WTC11 (cell line): ENCODE results near the gene SIRT5. TPM values are rescaled to one million over a fixed set of nuclear protein-coding genes. Genes with fewer than 3 reads are reported as not detected.

ENCODE experiments used
- ATAC-seq: fragments of 200-7000 bp; cut with Tn5 transposase; 2 replicates; pipeline ENCODE4 v1.10.0; 2021; ENCODE audit warnings: mild to moderate bottlenecking, moderate library complexity
- CTCF ChIA-PET: fragments of 300-600 bp; sonication (Branson Sonifier 250); formaldehyde crosslinking; loops from one replicate; lab custom pipeline; 2021; ENCODE audit warnings: antibody characterized with exemption; lab: Charles Lee
- POLR2A ChIA-PET: fragments of 350-600 bp; sonication (Branson Sonifier 250); formaldehyde crosslinking; loops from one replicate; lab custom pipeline; 2021; ENCODE audit warnings: antibody characterized with exemption; lab: Charles Lee
- DNase-seq: peaks from one replicate; pipeline ENCODE4 v3.0.0; 2021; ENCODE audit warnings: low spot score
- H3K27ac Mint-ChIP-seq: 2 replicates; pipeline ENCODE4 v1.8.0; 2021; ENCODE audit warnings: mixed read lengths
- H3K27me3 Mint-ChIP-seq: 2 replicates; pipeline ENCODE4 v1.8.0; 2021; ENCODE audit warnings: low read depth, mild to moderate bottlenecking, moderate library complexity, mixed read lengths
- H3K36me3 Mint-ChIP-seq: 2 replicates; pipeline ENCODE4 v1.8.0; 2021; ENCODE audit warnings: mixed read lengths
- H3K4me1 Mint-ChIP-seq: 2 replicates; pipeline ENCODE4 v1.8.0; 2022; ENCODE audit warnings: mixed read lengths
- H3K4me3 Mint-ChIP-seq: 2 replicates; pipeline ENCODE4 v1.8.0; 2021; ENCODE audit warnings: mild to moderate bottlenecking, moderate library complexity, mixed read lengths
- H3K9me3 Mint-ChIP-seq: 2 replicates; pipeline ENCODE4 v1.8.0; 2021; ENCODE audit warnings: mixed read lengths
- AFF4 ChIP-seq: sonication (generic); formaldehyde crosslinking; IDR thresholded peaks from 2 replicates; pipeline ENCODE4 v1.8.1; 2023; ENCODE audit warnings: mild to moderate bottlenecking, missing genetic modification reagents, borderline replicate concordance
- CTCF ChIP-seq: fragments of 200-600 bp; IDR thresholded peaks from 2 replicates; pipeline ENCODE4 v1.8.0; 2022; ENCODE audit warnings: antibody characterized with exemption
- E2F1 ChIP-seq: sonication (generic); formaldehyde crosslinking; IDR thresholded peaks from 2 replicates; pipeline ENCODE4 v1.8.0; 2022; ENCODE audit warnings: mild to moderate bottlenecking, missing genetic modification reagents
- EMX1 ChIP-seq: fragments of 250-450 bp; sonication (Bioruptor Pico); IDR thresholded peaks from 2 replicates; pipeline ENCODE4 v1.8.0; 2021; ENCODE audit warnings: mild to moderate bottlenecking
- HMGA2 ChIP-seq: fragments of 250-450 bp; sonication (Bioruptor Pico); IDR thresholded peaks from 2 replicates; pipeline ENCODE4 v1.4.0; 2021; ENCODE audit warnings: mild to moderate bottlenecking, moderate library complexity
- NR2C2 ChIP-seq: sonication (generic); formaldehyde crosslinking; IDR thresholded peaks from 2 replicates; pipeline ENCODE4 v1.8.0; 2022; ENCODE audit warnings: mild to moderate bottlenecking, missing genetic modification reagents
- OVOL2 ChIP-seq: fragments of 250-450 bp; sonication (Bioruptor Pico); IDR thresholded peaks from 2 replicates; pipeline ENCODE4 v1.9.0; 2021; ENCODE audit warnings: mild to moderate bottlenecking, borderline replicate concordance
- RORB ChIP-seq: fragments of 250-450 bp; sonication (Bioruptor Pico); IDR thresholded peaks from 2 replicates; pipeline ENCODE4 v1.9.0; 2021; ENCODE audit warnings: mild to moderate bottlenecking
- SOX15 ChIP-seq: fragments of 250-450 bp; sonication (Bioruptor Pico); IDR thresholded peaks from 2 replicates; pipeline ENCODE4 v1.9.0; 2021; ENCODE audit warnings: mild to moderate bottlenecking
- TP53 ChIP-seq: sonication (generic); formaldehyde crosslinking; IDR thresholded peaks from 2 replicates; pipeline ENCODE4 v1.8.1; 2023; ENCODE audit warnings: mild to moderate bottlenecking, missing genetic modification reagents
- ZBTB21 ChIP-seq: sonication (generic); formaldehyde crosslinking; IDR thresholded peaks from 2 replicates; pipeline ENCODE4 v1.8.1; 2023; ENCODE audit warnings: mild to moderate bottlenecking, missing genetic modification reagents, borderline replicate concordance
- ZMAT4 ChIP-seq: fragments of 250-450 bp; sonication (Bioruptor Pico); IDR thresholded peaks from 2 replicates; pipeline ENCODE4 v1.9.0; 2021; ENCODE audit warnings: mild to moderate bottlenecking
- ZNF317 ChIP-seq: sonication (generic); formaldehyde crosslinking; IDR thresholded peaks from 2 replicates; pipeline ENCODE4 v1.8.1; 2023; ENCODE audit warnings: low read depth, mild to moderate bottlenecking, moderate library complexity, missing genetic modification reagents, borderline replicate concordance
- total RNA-seq: library from RNA; stranded (reverse); gene quantifications from 3 replicates; pipeline ENCODE4 v1.2.3, GENCODE V29; 2021
- TF ChIP-seq, protein P1 (sequence below): sonication (generic); formaldehyde crosslinking; IDR thresholded peaks from 2 replicates; pipeline ENCODE4 v1.8.0; 2022; ENCODE audit warnings: mild to moderate bottlenecking, missing genetic modification reagents
- TF ChIP-seq, protein P2 (sequence below): fragments of 250-450 bp; sonication (Bioruptor Pico); IDR thresholded peaks from 2 replicates; pipeline ENCODE4 v2.1.2; 2022; ENCODE audit warnings: mild to moderate bottlenecking, moderate library complexity
- TF ChIP-seq, protein P3 (sequence below): sonication (generic); formaldehyde crosslinking; IDR thresholded peaks from 2 replicates; pipeline ENCODE4 v1.8.1; 2023; ENCODE audit warnings: mild to moderate bottlenecking, missing genetic modification reagents
- TF ChIP-seq, protein P4 (sequence below): sonication (generic); formaldehyde crosslinking; IDR thresholded peaks from 2 replicates; pipeline ENCODE4 v1.8.1; 2022; ENCODE audit warnings: low read depth, missing genetic modification reagents, borderline replicate concordance

Gene SIRT5
- total RNA-seq, 1 experiment from 2014 or later: 11.8 TPM

GRCh38 chr6:13559251-13559650, 15.2 kb upstream of the SIRT5 start (continued):
- TF ChIP-seq CTCF (no peak), EMX1 (no peak), HMGA2 (no peak)
- TF ChIP-seq, protein P1, sequence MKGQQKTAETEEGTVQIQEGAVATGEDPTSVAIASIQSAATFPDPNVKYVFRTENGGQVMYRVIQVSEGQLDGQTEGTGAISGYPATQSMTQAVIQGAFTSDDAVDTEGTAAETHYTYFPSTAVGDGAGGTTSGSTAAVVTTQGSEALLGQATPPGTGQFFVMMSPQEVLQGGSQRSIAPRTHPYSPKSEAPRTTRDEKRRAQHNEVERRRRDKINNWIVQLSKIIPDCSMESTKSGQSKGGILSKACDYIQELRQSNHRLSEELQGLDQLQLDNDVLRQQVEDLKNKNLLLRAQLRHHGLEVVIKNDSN (CRISPR knock-in tag): no peak
- TF ChIP-seq, protein P2, sequence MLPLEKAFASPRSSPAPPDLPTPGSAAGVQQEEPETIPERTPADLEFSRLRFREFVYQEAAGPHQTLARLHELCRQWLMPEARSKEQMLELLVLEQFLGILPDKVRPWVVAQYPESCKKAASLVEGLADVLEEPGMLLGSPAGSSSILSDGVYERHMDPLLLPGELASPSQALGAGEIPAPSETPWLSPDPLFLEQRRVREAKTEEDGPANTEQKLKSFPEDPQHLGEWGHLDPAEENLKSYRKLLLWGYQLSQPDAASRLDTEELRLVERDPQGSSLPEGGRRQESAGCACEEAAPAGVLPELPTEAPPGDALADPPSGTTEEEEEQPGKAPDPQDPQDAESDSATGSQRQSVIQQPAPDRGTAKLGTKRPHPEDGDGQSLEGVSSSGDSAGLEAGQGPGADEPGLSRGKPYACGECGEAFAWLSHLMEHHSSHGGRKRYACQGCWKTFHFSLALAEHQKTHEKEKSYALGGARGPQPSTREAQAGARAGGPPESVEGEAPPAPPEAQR (CRISPR knock-in tag): no peak
- TF ChIP-seq, all 79 proteins: peak for 0

- H3K4me1 Mint-ChIP-seq: peaks cover 38% of the 10 kb centered on the region
- H3K9me3 Mint-ChIP-seq: peaks cover 11% of the 10 kb centered on the region
- H3K27ac Mint-ChIP-seq: no peak overlapping the region
- DNase-seq (no peak), ATAC-seq (peak; percentile 23)
- no peaks in the 10 kb centered on the region for H3K36me3 Mint-ChIP-seq
- CTCF ChIA-PET: interaction anchor here (0.5 to 2.3 kb wide), 3 partner anchors 15 to 330 kb away, joined by 3 to 15 read pairs (median 3); partner anchors contain the start of gene SIRT5
- POLR2A ChIA-PET: interaction anchor here (0.6 kb wide), 1 partner anchor 11 kb away, joined by 4 read pairs; no protein-coding TSS in a partner anchor
- no peak overlapping the region for H3K4me3 Mint-ChIP-seq
- H3K27me3 Mint-ChIP-seq: no peaks in the 10 kb centered on the region
- TF ChIP-seq, protein P3, sequence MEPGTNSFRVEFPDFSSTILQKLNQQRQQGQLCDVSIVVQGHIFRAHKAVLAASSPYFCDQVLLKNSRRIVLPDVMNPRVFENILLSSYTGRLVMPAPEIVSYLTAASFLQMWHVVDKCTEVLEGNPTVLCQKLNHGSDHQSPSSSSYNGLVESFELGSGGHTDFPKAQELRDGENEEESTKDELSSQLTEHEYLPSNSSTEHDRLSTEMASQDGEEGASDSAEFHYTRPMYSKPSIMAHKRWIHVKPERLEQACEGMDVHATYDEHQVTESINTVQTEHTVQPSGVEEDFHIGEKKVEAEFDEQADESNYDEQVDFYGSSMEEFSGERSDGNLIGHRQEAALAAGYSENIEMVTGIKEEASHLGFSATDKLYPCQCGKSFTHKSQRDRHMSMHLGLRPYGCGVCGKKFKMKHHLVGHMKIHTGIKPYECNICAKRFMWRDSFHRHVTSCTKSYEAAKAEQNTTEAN: no peak
- TF ChIP-seq NR2C2 (CRISPR knock-in tag): no peak
- no peak for TF ChIP-seq SOX15 (CRISPR knock-in tag)
- no peak for TF ChIP-seq ZNF317 (CRISPR knock-in tag)
- TF ChIP-seq ZBTB21 (CRISPR knock-in tag): no peak
- no peak for TF ChIP-seq ZMAT4 (CRISPR knock-in tag)
- TF ChIP-seq E2F1 (CRISPR knock-in tag): no peak
- TF ChIP-seq, protein P4, sequence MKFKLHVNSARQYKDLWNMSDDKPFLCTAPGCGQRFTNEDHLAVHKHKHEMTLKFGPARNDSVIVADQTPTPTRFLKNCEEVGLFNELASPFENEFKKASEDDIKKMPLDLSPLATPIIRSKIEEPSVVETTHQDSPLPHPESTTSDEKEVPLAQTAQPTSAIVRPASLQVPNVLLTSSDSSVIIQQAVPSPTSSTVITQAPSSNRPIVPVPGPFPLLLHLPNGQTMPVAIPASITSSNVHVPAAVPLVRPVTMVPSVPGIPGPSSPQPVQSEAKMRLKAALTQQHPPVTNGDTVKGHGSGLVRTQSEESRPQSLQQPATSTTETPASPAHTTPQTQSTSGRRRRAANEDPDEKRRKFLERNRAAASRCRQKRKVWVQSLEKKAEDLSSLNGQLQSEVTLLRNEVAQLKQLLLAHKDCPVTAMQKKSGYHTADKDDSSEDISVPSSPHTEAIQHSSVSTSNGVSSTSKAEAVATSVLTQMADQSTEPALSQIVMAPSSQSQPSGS: no peak
- no peak for TF ChIP-seq OVOL2 (CRISPR knock-in tag)
- TF ChIP-seq, protein P2 (CRISPR knock-in tag): no peak
- TF ChIP-seq RORB (CRISPR knock-in tag): no peak
- TF ChIP-seq TP53 (CRISPR knock-in tag): no peak
- TF ChIP-seq AFF4: no peak
Observed at GRCh38 chr6:13559968-13560650, 14.3 kb upstream of the SIRT5 start.
